Measurements from ENCODE around the gene ID4.
A peak's percentile ranks its signal among the peaks of the same experiment; 100 is the strongest.

ID4 gene

DNA sequence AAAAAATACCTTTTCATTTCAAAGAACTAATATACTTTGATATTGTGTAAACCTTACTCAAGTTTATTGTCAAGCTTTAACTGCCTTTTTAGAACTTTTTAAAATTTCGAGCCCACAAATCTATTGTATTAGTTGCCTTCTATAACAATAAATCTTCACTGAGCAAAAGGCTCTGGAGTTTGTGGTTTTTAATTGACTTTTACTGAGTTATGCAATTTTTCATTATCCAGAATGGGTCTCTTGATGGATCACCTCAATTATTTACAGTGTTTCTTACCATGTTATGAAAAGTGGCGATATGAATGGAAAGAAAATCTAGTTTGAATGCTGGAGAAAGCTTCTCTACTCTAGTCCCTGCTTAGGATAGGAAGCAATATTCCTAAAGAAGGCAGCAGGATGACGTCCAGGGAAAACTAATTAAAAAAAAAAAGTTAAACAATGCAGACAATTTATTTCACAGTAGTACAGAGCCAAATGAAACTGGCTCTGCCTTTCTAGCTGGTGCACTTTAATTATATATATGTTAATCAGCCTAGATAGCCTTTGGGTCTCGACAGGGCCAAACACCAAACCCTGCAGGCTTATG lies 5.0 kb downstream of the ID4 start:
- Histone ChIP-seq H3K9me3 (ENCODE audit: control insufficient read depth in 2 of 2, low read length in 2 of 2) (no peaks in the 10 kb centered on the region), H3K27me3 (ENCODE audit: control insufficient read depth in 2 of 2, insufficient read depth in 2 of 2, low read length in 2 of 2) (peaks cover 0 to 28% of the 10 kb centered on the region in 2 donors), H3K36me3 (ENCODE audit: control insufficient read depth in 2 of 2, insufficient read depth in 2 of 2, low read length in 2 of 2) (no peaks in the 10 kb centered on the region), H3K4me3 (ENCODE audit: low read length in 2 of 2) (no peak overlapping the region), H3K9ac (ENCODE audit: low read depth in 1 of 2, low read length in 2 of 2) (no peak overlapping the region), H3K27ac (ENCODE audit: low read depth in 2 of 2, low read length in 2 of 2) (no peak overlapping the region), H3K4me1 (ENCODE audit: control insufficient read depth in 2 of 2, insufficient read depth in 2 of 2, low read length in 2 of 2) (peaks cover 3 to 9% of the 10 kb centered on the region in 2 donors)

GRCh38 chr6:19844689-19845088 lies 7.5 kb downstream of the ID4 start:
- Histone ChIP-seq H3K4me3 (ENCODE audit: low read length in 2 of 2) (no peak overlapping the region), H3K9ac (ENCODE audit: low read depth in 1 of 2, low read length in 2 of 2) (no peak overlapping the region), H3K27ac (ENCODE audit: low read depth in 2 of 2, low read length in 2 of 2) (no peak overlapping the region)

GRCh38 chr6:19845266-19846041 lies 8.3 kb downstream of the ID4 start:
- no peak overlapping the region for H3K9ac ChIP-seq (ENCODE audit: low read depth in 1 of 2, low read length in 2 of 2)
- H3K4me1 ChIP-seq (ENCODE audit: control insufficient read depth in 2 of 2, insufficient read depth in 2 of 2, low read length in 2 of 2): no peaks in the 10 kb centered on the region
- peaks cover 0 to 11% of the 10 kb centered on the region in 2 donors for H3K27me3 ChIP-seq (ENCODE audit: control insufficient read depth in 2 of 2, insufficient read depth in 2 of 2, low read length in 2 of 2)
- no peaks in the 10 kb centered on the region for H3K9me3 ChIP-seq (ENCODE audit: control insufficient read depth in 2 of 2, low read length in 2 of 2)
- H3K4me3 ChIP-seq (ENCODE audit: low read length in 2 of 2): no peak overlapping the region
- no peaks in the 10 kb centered on the region for H3K36me3 ChIP-seq (ENCODE audit: control insufficient read depth in 2 of 2, insufficient read depth in 2 of 2, low read length in 2 of 2)
- no peak overlapping the region for H3K27ac ChIP-seq (ENCODE audit: low read depth in 2 of 2, low read length in 2 of 2)

More at GRCh38 chr6:19844689-19845088, 7.5 kb downstream of the ID4 start:
- H3K36me3 ChIP-seq (ENCODE audit: control insufficient read depth in 2 of 2, insufficient read depth in 2 of 2, low read length in 2 of 2): no peaks in the 10 kb centered on the region
- H3K27me3 ChIP-seq (ENCODE audit: control insufficient read depth in 2 of 2, insufficient read depth in 2 of 2, low read length in 2 of 2): peaks cover 0 to 15% of the 10 kb centered on the region in 2 donors
- peaks cover 0 to 3% of the 10 kb centered on the region in 2 donors for H3K4me1 ChIP-seq (ENCODE audit: control insufficient read depth in 2 of 2, insufficient read depth in 2 of 2, low read length in 2 of 2)
- no peaks in the 10 kb centered on the region for H3K9me3 ChIP-seq (ENCODE audit: control insufficient read depth in 2 of 2, low read length in 2 of 2)

DNA sequence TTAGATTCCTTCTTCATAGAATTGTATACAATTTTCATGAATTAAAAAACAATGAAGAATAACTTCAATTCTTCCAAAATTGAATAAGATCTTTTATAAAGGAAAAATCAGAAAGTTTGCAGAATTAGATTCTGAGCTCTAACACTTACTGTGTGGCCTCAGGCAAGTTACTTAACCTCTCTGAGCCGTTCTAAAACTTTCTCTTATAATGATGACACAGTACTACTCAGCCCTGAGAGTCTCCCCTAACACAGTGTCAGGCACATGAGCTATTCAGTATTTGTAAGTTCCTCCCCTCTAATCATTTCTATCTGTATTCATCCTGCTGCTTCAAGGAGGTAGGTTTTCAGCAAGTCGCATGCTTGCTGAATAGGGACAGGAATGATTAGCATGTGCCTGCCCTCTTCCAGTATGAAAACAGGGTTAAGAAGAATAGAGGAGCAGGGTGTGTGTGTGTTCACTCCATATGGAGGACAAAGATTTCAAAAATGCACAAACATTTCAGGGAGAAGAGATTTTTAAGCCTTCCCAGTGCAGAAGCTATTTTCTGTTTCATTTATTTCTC lies 11.4 kb downstream of the ID4 start:
- Histone ChIP-seq H3K36me3 (ENCODE audit: control insufficient read depth in 2 of 2, insufficient read depth in 2 of 2, low read length in 2 of 2) (no peaks in the 10 kb centered on the region), H3K27me3 (ENCODE audit: control insufficient read depth in 2 of 2, insufficient read depth in 2 of 2, low read length in 2 of 2) (peaks cover 0 to 3% of the 10 kb centered on the region in 2 donors), H3K4me1 (ENCODE audit: control insufficient read depth in 2 of 2, insufficient read depth in 2 of 2, low read length in 2 of 2) (peaks cover 0 to 7% of the 10 kb centered on the region in 2 donors), H3K9me3 (ENCODE audit: control insufficient read depth in 2 of 2, low read length in 2 of 2) (no peaks in the 10 kb centered on the region), H3K9ac (ENCODE audit: low read depth in 1 of 2, low read length in 2 of 2) (no peak overlapping the region), H3K27ac (ENCODE audit: low read depth in 2 of 2, low read length in 2 of 2) (no peak overlapping the region), H3K4me3 (ENCODE audit: low read length in 2 of 2) (no peak overlapping the region)

- Histone ChIP-seq H3K4me3 (ENCODE audit: low read length in 2 of 2) (no peak overlapping the region), H3K36me3 (ENCODE audit: control insufficient read depth in 2 of 2, insufficient read depth in 2 of 2, low read length in 2 of 2) (no peaks in the 10 kb centered on the region), H3K27ac (ENCODE audit: low read depth in 2 of 2, low read length in 2 of 2) (no peak overlapping the region), H3K4me1 (ENCODE audit: control insufficient read depth in 2 of 2, insufficient read depth in 2 of 2, low read length in 2 of 2) (peaks cover 0 to 7% of the 10 kb centered on the region in 2 donors), H3K9me3 (ENCODE audit: control insufficient read depth in 2 of 2, low read length in 2 of 2) (no peaks in the 10 kb centered on the region), H3K9ac (ENCODE audit: low read depth in 1 of 2, low read length in 2 of 2) (no peak overlapping the region), H3K27me3 (ENCODE audit: control insufficient read depth in 2 of 2, insufficient read depth in 2 of 2, low read length in 2 of 2) (peaks cover 0 to 3% of the 10 kb centered on the region in 2 donors)
Measured at GRCh38 chr6:19849196-19849595, 12.0 kb downstream of the ID4 start.

DNA sequence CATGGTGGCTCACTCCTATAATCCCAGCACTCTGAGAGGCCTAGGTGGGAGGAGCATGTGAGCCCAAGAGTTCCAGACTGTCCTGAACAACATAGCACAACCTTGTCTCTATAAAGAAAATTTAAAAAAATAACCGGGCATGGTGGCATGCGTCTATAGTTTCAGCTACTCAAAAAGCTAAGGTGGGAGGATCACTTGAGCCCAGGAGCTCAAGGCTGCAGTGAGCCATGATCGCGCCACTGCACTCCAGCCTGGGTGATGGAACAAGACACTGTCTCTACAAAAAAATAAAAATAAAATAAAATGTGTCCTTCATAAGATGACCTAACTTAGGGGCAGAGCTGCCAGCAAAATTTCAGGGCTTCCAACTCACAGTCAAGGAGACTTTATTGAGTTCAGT lies 12.6 kb downstream of the ID4 start:
- H3K4me3 ChIP-seq (ENCODE audit: low read length in 2 of 2): no peak overlapping the region
- H3K9me3 ChIP-seq (ENCODE audit: control insufficient read depth in 2 of 2, low read length in 2 of 2): no peaks in the 10 kb centered on the region
- no peak overlapping the region for H3K27ac ChIP-seq (ENCODE audit: low read depth in 2 of 2, low read length in 2 of 2)

GRCh38 chr6:19851241-19852089 lies 14.3 kb downstream of the ID4 start:
- Histone ChIP-seq H3K27me3 (ENCODE audit: control insufficient read depth in 2 of 2, insufficient read depth in 2 of 2, low read length in 2 of 2) (no peaks in the 10 kb centered on the region), H3K36me3 (ENCODE audit: control insufficient read depth in 2 of 2, insufficient read depth in 2 of 2, low read length in 2 of 2) (no peaks in the 10 kb centered on the region), H3K4me3 (ENCODE audit: low read length in 2 of 2) (peak overlapping the region in 1 of 2 donors; percentile 5), H3K4me1 (ENCODE audit: control insufficient read depth in 2 of 2, insufficient read depth in 2 of 2, low read length in 2 of 2) (peaks cover 0 to 7% of the 10 kb centered on the region in 2 donors), H3K9ac (ENCODE audit: low read depth in 1 of 2, low read length in 2 of 2) (no peak overlapping the region), H3K9me3 (ENCODE audit: control insufficient read depth in 2 of 2, low read length in 2 of 2) (no peaks in the 10 kb centered on the region), H3K27ac (ENCODE audit: low read depth in 2 of 2, low read length in 2 of 2) (peak overlapping the region in 1 of 2 donors; percentile 28)

More for the DNA sequence above, 12.6 kb downstream of the ID4 start:
- Histone ChIP-seq H3K27me3 (ENCODE audit: control insufficient read depth in 2 of 2, insufficient read depth in 2 of 2, low read length in 2 of 2) (no peaks in the 10 kb centered on the region), H3K36me3 (ENCODE audit: control insufficient read depth in 2 of 2, insufficient read depth in 2 of 2, low read length in 2 of 2) (no peaks in the 10 kb centered on the region), H3K9ac (ENCODE audit: low read depth in 1 of 2, low read length in 2 of 2) (no peak overlapping the region), H3K4me1 (ENCODE audit: control insufficient read depth in 2 of 2, insufficient read depth in 2 of 2, low read length in 2 of 2) (peaks cover 0 to 7% of the 10 kb centered on the region in 2 donors)

DNA sequence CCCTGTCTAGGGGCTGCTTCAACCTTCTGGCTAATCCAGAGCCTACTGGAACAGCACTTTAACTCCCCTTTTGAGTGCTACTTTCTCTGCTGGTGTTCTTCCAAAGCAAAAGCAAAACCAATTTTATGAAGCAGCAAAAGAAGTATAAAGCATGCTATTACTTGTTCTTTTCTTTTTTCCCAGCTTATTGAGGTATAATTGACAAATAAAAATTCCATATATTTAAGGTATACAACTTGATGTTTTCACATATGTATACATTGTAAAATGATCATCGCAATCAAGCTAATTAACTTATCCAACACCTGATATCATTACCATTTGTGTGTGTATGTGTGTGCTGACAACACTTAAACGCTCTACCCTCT lies 14.9 kb downstream of the ID4 start:
- Histone ChIP-seq H3K9ac (ENCODE audit: low read depth in 1 of 2, low read length in 2 of 2) (no peak overlapping the region), H3K36me3 (ENCODE audit: control insufficient read depth in 2 of 2, insufficient read depth in 2 of 2, low read length in 2 of 2) (no peaks in the 10 kb centered on the region), H3K9me3 (ENCODE audit: control insufficient read depth in 2 of 2, low read length in 2 of 2) (no peaks in the 10 kb centered on the region), H3K27ac (ENCODE audit: low read depth in 2 of 2, low read length in 2 of 2) (no peak overlapping the region), H3K4me1 (ENCODE audit: control insufficient read depth in 2 of 2, insufficient read depth in 2 of 2, low read length in 2 of 2) (peaks cover 0 to 7% of the 10 kb centered on the region in 2 donors), H3K4me3 (ENCODE audit: low read length in 2 of 2) (no peak overlapping the region), H3K27me3 (ENCODE audit: control insufficient read depth in 2 of 2, insufficient read depth in 2 of 2, low read length in 2 of 2) (no peaks in the 10 kb centered on the region)

- H3K9me3 ChIP-seq (ENCODE audit: control insufficient read depth in 2 of 2, low read length in 2 of 2): no peaks in the 10 kb centered on the region
- H3K27ac ChIP-seq (ENCODE audit: low read depth in 2 of 2, low read length in 2 of 2): no peak overlapping the region
- no peak overlapping the region for H3K4me3 ChIP-seq (ENCODE audit: low read length in 2 of 2)
- H3K36me3 ChIP-seq (ENCODE audit: control insufficient read depth in 2 of 2, insufficient read depth in 2 of 2, low read length in 2 of 2): no peaks in the 10 kb centered on the region
- H3K27me3 ChIP-seq (ENCODE audit: control insufficient read depth in 2 of 2, insufficient read depth in 2 of 2, low read length in 2 of 2): no peaks in the 10 kb centered on the region
- no peak overlapping the region for H3K9ac ChIP-seq (ENCODE audit: low read depth in 1 of 2, low read length in 2 of 2)
- H3K4me1 ChIP-seq (ENCODE audit: control insufficient read depth in 2 of 2, insufficient read depth in 2 of 2, low read length in 2 of 2): peaks cover 0 to 7% of the 10 kb centered on the region in 2 donors
Measured at GRCh38 chr6:19852927-19853326, 15.8 kb downstream of the ID4 start.
